Breast epithelium (tissue), 4 donors: ENCODE results near the gene NHLRC2. TPM values are rescaled to one million over a fixed set of nuclear protein-coding genes. Genes with fewer than 3 reads are reported as not detected.

Experiments used
- DNase-seq, 2 donors: peaks; one replicate each; pipeline ENCODE4 v3.0.0-alpha.2; 2019; ENCODE audit warnings: low spot score in 2 of 2
- H3K27ac ChIP-seq, 2 donors: fragments of 200-600 bp; sonication (generic) in 1 of 2; one replicate each; pipeline ENCODE4 v1.5.1; 2016 to 2019; ENCODE audit warnings: mild to moderate bottlenecking in 1 of 2
- H3K27me3 ChIP-seq, 2 donors: fragments of 200-600 bp; sonication (generic) in 1 of 2; one replicate each; pipeline versions ENCODE4 v1.5.1 to v1.6.0; 2017 to 2019; ENCODE audit warnings: control low read depth in 1 of 2, mild to moderate bottlenecking in 1 of 2
- H3K36me3 ChIP-seq: fragments of 200-600 bp; one replicate; pipeline ENCODE4 v1.5.1; 2019
- H3K4me1 ChIP-seq, 2 donors: fragments of 200-600 bp; sonication (generic); one replicate each; pipeline ENCODE4 v1.5.1; 2016 to 2019; ENCODE audit warnings: control low read depth in 1 of 2
- H3K4me3 ChIP-seq, 3 donors: fragments of 200-600 bp; sonication (generic); 1 replicate in 2 of 3; 2 replicates in 1 of 3; pipeline ENCODE4 v1.5.1; 2016 to 2019; ENCODE audit warnings: mild to moderate bottlenecking in 3 of 3, moderate library complexity in 2 of 3
- H3K9me3 ChIP-seq, 2 donors: fragments of 200-600 bp; sonication (generic) in 1 of 2; one replicate each; pipeline ENCODE4 v1.5.1; 2016 to 2019; ENCODE audit warnings: control low read depth in 1 of 2
- CTCF ChIP-seq, 3 donors: fragments of 450-650 bp; IDR thresholded peaks; one replicate each; pipeline ENCODE4 v1.5.1; 2016 to 2017; ENCODE audit warnings: antibody characterized with exemption in 3 of 3, mild to moderate bottlenecking in 3 of 3, moderate library complexity in 3 of 3
- POLR2A ChIP-seq: fragments of 450-650 bp; IDR thresholded peaks from one replicate; pipeline ENCODE4 v1.6.1; 2016; ENCODE audit warnings: antibody characterized with exemption, mild to moderate bottlenecking, moderate library complexity
- POLR2AphosphoS5 ChIP-seq, 3 donors: sonication (generic); formaldehyde crosslinking; IDR thresholded peaks; one replicate each; pipeline ENCODE4 v1.6.1; 2017; ENCODE audit warnings: antibody characterized with exemption in 3 of 3
- intact Hi-C: fragments of 100-400 bp; cut with DNase I; formaldehyde crosslinking; loops from one replicate; pipeline ENCODE4 v1.15.1; 2023; ENCODE audit warnings: low total_unique reads
- total RNA-seq, 3 donors: library from RNA; depleted of rRNA; stranded (reverse); fragments of >200 nt; gene quantifications; one replicate each; pipeline ENCODE4 v1.1.0, GENCODE V29; 2016

NHLRC2 gene
- total RNA-seq, 3 donors from 2014 or later, result 36.4 to 84.3 (median 56.0) TPM

GRCh38 chr10:113932854-113933253 is 78.4 kb downstream of the NHLRC2 start:
- Histone ChIP-seq H3K9me3 (no peaks in the 10 kb centered on the region), H3K27ac (no peak overlapping the region), H3K27me3 (no peaks in the 10 kb centered on the region), H3K36me3 (no peaks in the 10 kb centered on the region), H3K4me3 (no peak overlapping the region), H3K4me1 (no peaks in the 10 kb centered on the region)
- no peak for DNase-seq
- TF ChIP-seq POLR2A, result no peak
- no peak for TF ChIP-seq POLR2AphosphoS5 (IDR thresholded peaks at IDR 0.05)
- TF ChIP-seq CTCF (IDR thresholded peaks at IDR 0.05), result no peak
- intact Hi-C loops, result no loop called here

- intact Hi-C loops, result no loop called here
- TF ChIP-seq POLR2A (no peak), CTCF (IDR thresholded peaks at IDR 0.05) (no peak), POLR2AphosphoS5 (IDR thresholded peaks at IDR 0.05) (no peak)
Measured at GRCh38 chr10:113933894-113934532, 79.6 kb downstream of the NHLRC2 start.

GRCh38 chr10:113937258-113937657 is 82.8 kb downstream of the NHLRC2 start:
- H3K9me3 ChIP-seq, result no peaks in the 10 kb centered on the region
- no peaks in the 10 kb centered on the region for H3K4me1 ChIP-seq
- no peaks in the 10 kb centered on the region for H3K27me3 ChIP-seq
- H3K36me3 ChIP-seq, result no peaks in the 10 kb centered on the region
- H3K27ac ChIP-seq, result no peak overlapping the region
- intact Hi-C loops, result no loop called here
- DNase-seq, result no peak
- TF ChIP-seq POLR2A (no peak), CTCF (IDR thresholded peaks at IDR 0.05) (no peak), POLR2AphosphoS5 (IDR thresholded peaks at IDR 0.05) (no peak)
- H3K4me3 ChIP-seq, result no peak overlapping the region

More at GRCh38 chr10:113933894-113934532, 79.6 kb downstream of the NHLRC2 start:
- Histone ChIP-seq H3K4me3 (no peak overlapping the region), H3K4me1 (no peaks in the 10 kb centered on the region), H3K36me3 (no peaks in the 10 kb centered on the region), H3K27ac (no peak overlapping the region), H3K27me3 (no peaks in the 10 kb centered on the region), H3K9me3 (no peaks in the 10 kb centered on the region)
- DNase-seq, result no peak

- DNase-seq, result no peak
- Histone ChIP-seq H3K4me3 (no peak overlapping the region), H3K27ac (no peak overlapping the region), H3K36me3 (no peaks in the 10 kb centered on the region), H3K9me3 (no peaks in the 10 kb centered on the region), H3K27me3 (no peaks in the 10 kb centered on the region), H3K4me1 (no peaks in the 10 kb centered on the region)
- TF ChIP-seq POLR2A, result no peak
- TF ChIP-seq POLR2AphosphoS5 (IDR thresholded peaks at IDR 0.05), result no peak
- no peak for TF ChIP-seq CTCF (IDR thresholded peaks at IDR 0.05)
- intact Hi-C loops, result no loop called here
Measured at GRCh38 chr10:113937756-113938155, 83.3 kb downstream of the NHLRC2 start.

- Histone ChIP-seq H3K27ac (no peak overlapping the region), H3K9me3 (no peaks in the 10 kb centered on the region), H3K4me1 (no peaks in the 10 kb centered on the region), H3K27me3 (no peaks in the 10 kb centered on the region), H3K4me3 (no peak overlapping the region), H3K36me3 (no peaks in the 10 kb centered on the region)
- no peak for TF ChIP-seq POLR2AphosphoS5 (IDR thresholded peaks at IDR 0.05)
- no peak for TF ChIP-seq CTCF (IDR thresholded peaks at IDR 0.05)
- no peak for TF ChIP-seq POLR2A
- DNase-seq, result no peak
- intact Hi-C loops, result no loop called here
Measured at GRCh38 chr10:113939212-113939860, 84.9 kb downstream of the NHLRC2 start.
